ENCODE results near the gene IMMP2L. TPM values are rescaled to one million over a fixed set of nuclear protein-coding genes. Genes with fewer than 3 reads are reported as not detected.

The IMMP2L gene
- total RNA-seq, 1 experiment from 2014 or later = 8.6 TPM

DNA sequence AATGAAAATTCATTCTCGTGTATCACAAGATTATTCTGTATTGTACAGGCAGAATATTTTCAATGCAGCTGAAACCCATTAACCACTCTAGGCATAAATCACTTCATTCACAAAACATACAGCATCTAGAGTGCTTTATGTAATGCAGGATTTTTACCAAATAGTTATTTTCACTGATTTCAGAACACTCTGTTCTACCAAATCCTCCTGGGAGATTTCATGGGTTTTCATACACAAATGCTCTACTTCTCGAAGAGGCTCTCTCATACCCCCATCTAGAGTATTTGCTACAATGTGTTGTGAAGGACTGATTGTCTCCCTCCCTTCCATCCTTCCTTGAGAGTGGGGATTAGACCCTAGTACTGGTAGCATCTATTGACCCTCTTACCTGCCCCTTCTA is 680.6 kb downstream of the IMMP2L start:
- ChIA-PET CTCF (no interaction called here), POLR2A (ENCODE audit: unreplicated experiment) (no interaction called here)
- H3K4me1 ChIP-seq (ENCODE audit: insufficient read depth, low read length) = no peaks in the 10 kb centered on the region
- no peaks in the 10 kb centered on the region for H3K36me3 ChIP-seq (ENCODE audit: low read depth, low read length)
- H3K9ac ChIP-seq (ENCODE audit: low read length) = no peak overlapping the region
- no peak for ATAC-seq
- H3F3A ChIP-seq (ENCODE audit: low read length, unreplicated experiment) = no peaks in the 10 kb centered on the region
- H4K20me1 ChIP-seq (ENCODE audit: low read length) = no peaks in the 10 kb centered on the region
- no peaks in the 10 kb centered on the region for H3K27me3 ChIP-seq (ENCODE audit: low read length)
- no peak overlapping the region for H3K4me2 ChIP-seq (ENCODE audit: low read length)
- H3K9me2 ChIP-seq (replicated peaks; ENCODE audit: low read length) = no peaks in the 10 kb centered on the region
- no peak for TF ChIP-seq EZH2 (IDR thresholded peaks at IDR 0.05; ENCODE audit: low read length, unreplicated experiment)
- TF ChIP-seq, protein P1, sequence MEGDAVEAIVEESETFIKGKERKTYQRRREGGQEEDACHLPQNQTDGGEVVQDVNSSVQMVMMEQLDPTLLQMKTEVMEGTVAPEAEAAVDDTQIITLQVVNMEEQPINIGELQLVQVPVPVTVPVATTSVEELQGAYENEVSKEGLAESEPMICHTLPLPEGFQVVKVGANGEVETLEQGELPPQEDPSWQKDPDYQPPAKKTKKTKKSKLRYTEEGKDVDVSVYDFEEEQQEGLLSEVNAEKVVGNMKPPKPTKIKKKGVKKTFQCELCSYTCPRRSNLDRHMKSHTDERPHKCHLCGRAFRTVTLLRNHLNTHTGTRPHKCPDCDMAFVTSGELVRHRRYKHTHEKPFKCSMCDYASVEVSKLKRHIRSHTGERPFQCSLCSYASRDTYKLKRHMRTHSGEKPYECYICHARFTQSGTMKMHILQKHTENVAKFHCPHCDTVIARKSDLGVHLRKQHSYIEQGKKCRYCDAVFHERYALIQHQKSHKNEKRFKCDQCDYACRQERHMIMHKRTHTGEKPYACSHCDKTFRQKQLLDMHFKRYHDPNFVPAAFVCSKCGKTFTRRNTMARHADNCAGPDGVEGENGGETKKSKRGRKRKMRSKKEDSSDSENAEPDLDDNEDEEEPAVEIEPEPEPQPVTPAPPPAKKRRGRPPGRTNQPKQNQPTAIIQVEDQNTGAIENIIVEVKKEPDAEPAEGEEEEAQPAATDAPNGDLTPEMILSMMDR (conservative IDR thresholded peaks at IDR 0.05; ENCODE audit: low read depth, low read length) = no peak
- no peak for TF ChIP-seq EZH2phosphoT487 (IDR thresholded peaks at IDR 0.05; ENCODE audit: borderline replicate concordance, low read length)
- H2AFZ ChIP-seq (ENCODE audit: low read length) = no peak overlapping the region
- no peak overlapping the region for H3K27ac ChIP-seq (ENCODE audit: low read length)
- BruUV-seq (replicated peaks) = no TSS peak
- no peaks in the 10 kb centered on the region for H3K79me2 ChIP-seq (ENCODE audit: low read length)
- H3K9me3 ChIP-seq (ENCODE audit: low read length) = no peaks in the 10 kb centered on the region
- DNase-seq = no peak
- no peak overlapping the region for H3K4me3 ChIP-seq (ENCODE audit: low read length)
- intact Hi-C loops (cut with micrococcal nuclease) = no loop called here

DNA sequence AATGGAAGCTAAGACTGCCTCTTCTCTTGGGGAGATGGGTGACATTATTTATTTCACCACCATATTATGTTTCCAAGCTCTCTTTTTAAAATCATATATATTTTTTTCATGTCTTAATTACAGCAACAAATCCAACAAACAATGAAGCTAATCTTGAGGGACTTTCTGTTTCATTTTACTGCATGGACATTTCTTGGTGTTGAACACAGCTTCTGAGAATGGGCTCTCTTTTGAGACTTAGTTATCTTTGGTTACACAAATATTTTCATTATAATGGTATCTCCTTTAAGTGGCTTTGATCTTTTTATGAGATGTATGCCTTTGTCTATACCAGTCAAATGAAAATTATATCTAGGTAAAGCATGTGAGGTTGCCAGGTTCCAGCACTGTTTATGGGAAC is 681.3 kb downstream of the IMMP2L start:
- H3K79me2 ChIP-seq (ENCODE audit: low read length) = no peaks in the 10 kb centered on the region
- TF ChIP-seq EZH2 (IDR thresholded peaks at IDR 0.05; ENCODE audit: low read length, unreplicated experiment) (no peak), EZH2phosphoT487 (IDR thresholded peaks at IDR 0.05; ENCODE audit: borderline replicate concordance, low read length) (no peak)
- TF ChIP-seq, protein P1 (conservative IDR thresholded peaks at IDR 0.05; ENCODE audit: low read depth, low read length) = no peak
- POLR2A ChIA-PET (ENCODE audit: unreplicated experiment) = no interaction called here
- DNase-seq (no peak), ATAC-seq (no peak)
- H3K27ac ChIP-seq (ENCODE audit: low read length) = no peak overlapping the region
- H3K9me2 ChIP-seq (replicated peaks; ENCODE audit: low read length) = no peaks in the 10 kb centered on the region
- no peak overlapping the region for H3K9ac ChIP-seq (ENCODE audit: low read length)
- H2AFZ ChIP-seq (ENCODE audit: low read length) = no peak overlapping the region
- no peaks in the 10 kb centered on the region for H3K9me3 ChIP-seq (ENCODE audit: low read length)
- no peaks in the 10 kb centered on the region for H3F3A ChIP-seq (ENCODE audit: low read length, unreplicated experiment)
- intact Hi-C loops (cut with micrococcal nuclease) = no loop called here
- no peaks in the 10 kb centered on the region for H4K20me1 ChIP-seq (ENCODE audit: low read length)
- no peak overlapping the region for H3K4me2 ChIP-seq (ENCODE audit: low read length)
- H3K4me1 ChIP-seq (ENCODE audit: insufficient read depth, low read length) = no peaks in the 10 kb centered on the region
- no peaks in the 10 kb centered on the region for H3K27me3 ChIP-seq (ENCODE audit: low read length)
- no peak overlapping the region for H3K4me3 ChIP-seq (ENCODE audit: low read length)
- no peaks in the 10 kb centered on the region for H3K36me3 ChIP-seq (ENCODE audit: low read depth, low read length)
- BruUV-seq (replicated peaks) = no TSS peak
- CTCF ChIA-PET = no interaction called here

DNA sequence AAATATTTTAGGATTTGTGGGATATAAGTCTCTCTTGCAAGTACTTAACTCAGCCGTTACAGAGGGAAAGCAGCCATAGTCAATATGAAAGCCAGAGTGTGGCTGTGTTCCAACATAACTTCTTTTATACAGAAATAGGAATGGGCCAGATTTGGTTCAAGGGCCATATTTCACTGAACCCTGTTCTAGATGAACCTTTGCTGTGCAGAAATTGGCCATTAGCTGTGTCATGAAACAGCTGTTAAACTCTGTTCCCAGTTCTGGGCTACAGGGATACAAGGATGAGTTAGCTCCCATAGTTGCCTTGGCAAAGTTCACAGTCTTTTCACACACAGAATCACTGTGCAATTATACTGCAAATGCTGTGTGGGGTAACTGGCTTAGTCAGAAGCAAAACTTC is 685.3 kb downstream of the IMMP2L start:
- TF ChIP-seq EZH2 (IDR thresholded peaks at IDR 0.05; ENCODE audit: low read length, unreplicated experiment) (no peak), EZH2phosphoT487 (IDR thresholded peaks at IDR 0.05; ENCODE audit: borderline replicate concordance, low read length) (no peak)
- TF ChIP-seq, protein P1 (conservative IDR thresholded peaks at IDR 0.05; ENCODE audit: low read depth, low read length) = no peak
- intact Hi-C loops (cut with micrococcal nuclease) = no loop called here

More for the DNA sequence above, 685.3 kb downstream of the IMMP2L start:
- H3K4me2 ChIP-seq (ENCODE audit: low read length) = no peak overlapping the region
- H4K20me1 ChIP-seq (ENCODE audit: low read length) = no peaks in the 10 kb centered on the region
- no peak overlapping the region for H2AFZ ChIP-seq (ENCODE audit: low read length)
- H3K79me2 ChIP-seq (ENCODE audit: low read length) = no peaks in the 10 kb centered on the region
- no peak overlapping the region for H3K27ac ChIP-seq (ENCODE audit: low read length)
- no peaks in the 10 kb centered on the region for H3K9me2 ChIP-seq (replicated peaks; ENCODE audit: low read length)
- POLR2A ChIA-PET (ENCODE audit: unreplicated experiment) = no interaction called here
- H3K9me3 ChIP-seq (ENCODE audit: low read length) = no peaks in the 10 kb centered on the region
- H3K36me3 ChIP-seq (ENCODE audit: low read depth, low read length) = no peaks in the 10 kb centered on the region
- no peaks in the 10 kb centered on the region for H3F3A ChIP-seq (ENCODE audit: low read length, unreplicated experiment)
- H3K4me3 ChIP-seq (ENCODE audit: low read length) = no peak overlapping the region
- H3K9ac ChIP-seq (ENCODE audit: low read length) = no peak overlapping the region
- CTCF ChIA-PET = no interaction called here
- H3K4me1 ChIP-seq (ENCODE audit: insufficient read depth, low read length) = no peaks in the 10 kb centered on the region
- BruUV-seq (replicated peaks) = no TSS peak
- DNase-seq = no peak
- H3K27me3 ChIP-seq (ENCODE audit: low read length) = no peaks in the 10 kb centered on the region
- ATAC-seq = no peak
